Vagina (tissue), 2 donors: ENCODE data around the gene BRI3. TPM values are rescaled to one million over a fixed set of nuclear protein-coding genes. Genes with fewer than 3 reads are reported as not detected.

Experiments
- DNase-seq, 2 donors: peaks; one replicate each; pipeline ENCODE4 v3.0.0-alpha.2; 2017; ENCODE audit errors: extremely low spot score in 2 of 2
- H3K27ac ChIP-seq: fragments of 200-600 bp; sonication (generic); one replicate; pipeline ENCODE4 v1.5.1; 2019
- H3K27me3 ChIP-seq: fragments of 200-600 bp; sonication (generic); one replicate; pipeline ENCODE4 v1.5.1; 2019
- H3K36me3 ChIP-seq, 2 donors: fragments of 200-600 bp; sonication (generic); one replicate each; pipeline ENCODE4 v1.5.1; 2017 to 2019
- H3K4me1 ChIP-seq: fragments of 200-600 bp; sonication (generic); one replicate; pipeline ENCODE4 v1.5.1; 2019
- H3K4me3 ChIP-seq, 2 donors: fragments of 200-600 bp; sonication (generic); 1 replicate in 1 of 2; 2 replicates in 1 of 2; pipeline ENCODE4 v1.5.1; 2016 to 2019
- H3K9me3 ChIP-seq: fragments of 200-600 bp; sonication (generic); one replicate; pipeline ENCODE4 v1.5.1; 2019
- CTCF ChIP-seq, 3 experiments: fragments of 450-650 bp in 2 of 3; fragments of 200-600 bp in 1 of 3; sonication (generic) in 1 of 3; IDR thresholded peaks; one replicate each; pipeline ENCODE4 v1.5.1; 2017 to 2019; ENCODE audit warnings: antibody characterized with exemption in 3 of 3, mild to moderate bottlenecking in 2 of 3, moderate library complexity in 2 of 3
- POLR2A ChIP-seq, 2 donors: fragments of 450-650 bp; IDR thresholded peaks; one replicate each; pipeline ENCODE4 v1.6.1; 2017; ENCODE audit warnings: antibody characterized with exemption in 2 of 2, mild to moderate bottlenecking in 2 of 2, moderate library complexity in 2 of 2
- POLR2AphosphoS5 ChIP-seq, 2 donors: sonication (generic); formaldehyde crosslinking; IDR thresholded peaks; one replicate each; pipeline ENCODE4 v1.9.0; 2017; ENCODE audit warnings: antibody characterized with exemption in 2 of 2, mild to moderate bottlenecking in 2 of 2, low read depth in 1 of 2; ENCODE audit not compliant: insufficient read depth in 1 of 2
- intact Hi-C: fragments of 100-400 bp; cut with DNase I; formaldehyde crosslinking; loops from one replicate; pipeline ENCODE4 v1.15.1; 2023
- total RNA-seq: library from RNA; depleted of rRNA; stranded (reverse); fragments of >200 nt; gene quantifications from one replicate; pipeline ENCODE4 v1.2.3, GENCODE V29; 2016

The BRI3 gene
- total RNA-seq, 1 donor from 2014 or later, result 68.5 TPM

GRCh38 chr7:98317366-98318040 is 36.0 kb downstream of the BRI3 start:
- Histone ChIP-seq H3K36me3 (no peaks in the 10 kb centered on the region), H3K9me3 (no peaks in the 10 kb centered on the region), H3K4me1 (no peaks in the 10 kb centered on the region), H3K27ac (no peak overlapping the region), H3K27me3 (no peaks in the 10 kb centered on the region), H3K4me3 (no peak overlapping the region)
- no peak for DNase-seq
- TF ChIP-seq POLR2AphosphoS5 (IDR thresholded peaks at IDR 0.05; ENCODE audit: insufficient read depth in 1 of 2, low read depth in 1 of 2), result no peak
- intact Hi-C loops, result no loop called here

GRCh38 chr7:98319176-98319575 is 37.7 kb downstream of the BRI3 start:
- intact Hi-C loops, result no loop called here
- TF ChIP-seq POLR2A (IDR thresholded peaks at IDR 0.05) (no peak), CTCF (IDR thresholded peaks at IDR 0.05) (no peak), POLR2AphosphoS5 (IDR thresholded peaks at IDR 0.05; ENCODE audit: insufficient read depth in 1 of 2, low read depth in 1 of 2) (no peak)
- Histone ChIP-seq H3K4me3 (no peak overlapping the region), H3K27ac (no peak overlapping the region), H3K27me3 (no peaks in the 10 kb centered on the region), H3K9me3 (no peaks in the 10 kb centered on the region), H3K36me3 (no peaks in the 10 kb centered on the region), H3K4me1 (no peaks in the 10 kb centered on the region)
- DNase-seq, result no peak

GRCh38 chr7:98321301-98321700 is 39.8 kb downstream of the BRI3 start:
- Histone ChIP-seq H3K27ac (no peak overlapping the region), H3K9me3 (no peaks in the 10 kb centered on the region), H3K27me3 (no peaks in the 10 kb centered on the region), H3K4me1 (no peaks in the 10 kb centered on the region), H3K4me3 (no peak overlapping the region), H3K36me3 (no peaks in the 10 kb centered on the region)
- TF ChIP-seq POLR2AphosphoS5 (IDR thresholded peaks at IDR 0.05; ENCODE audit: insufficient read depth in 1 of 2, low read depth in 1 of 2), result no peak
- TF ChIP-seq CTCF (IDR thresholded peaks at IDR 0.05), result no peak
- no peak for TF ChIP-seq POLR2A (IDR thresholded peaks at IDR 0.05)
- intact Hi-C loops, result no loop called here
- DNase-seq, result no peak

GRCh38 chr7:98322331-98323270 is 41.1 kb downstream of the BRI3 start:
- Histone ChIP-seq H3K27ac (no peak overlapping the region), H3K36me3 (no peaks in the 10 kb centered on the region), H3K4me1 (no peaks in the 10 kb centered on the region), H3K9me3 (no peaks in the 10 kb centered on the region), H3K4me3 (no peak overlapping the region), H3K27me3 (no peaks in the 10 kb centered on the region)
- TF ChIP-seq CTCF (IDR thresholded peaks at IDR 0.05), result no peak
- TF ChIP-seq POLR2AphosphoS5 (IDR thresholded peaks at IDR 0.05; ENCODE audit: insufficient read depth in 1 of 2, low read depth in 1 of 2), result no peak
- TF ChIP-seq POLR2A (IDR thresholded peaks at IDR 0.05), result no peak
- DNase-seq, result no peak
- intact Hi-C loops, result no loop called here

- Histone ChIP-seq H3K27me3 (no peaks in the 10 kb centered on the region), H3K4me1 (no peaks in the 10 kb centered on the region), H3K36me3 (no peaks in the 10 kb centered on the region), H3K9me3 (no peaks in the 10 kb centered on the region), H3K27ac (no peak overlapping the region), H3K4me3 (no peak overlapping the region)
- no peak for TF ChIP-seq POLR2A (IDR thresholded peaks at IDR 0.05)
- TF ChIP-seq CTCF (IDR thresholded peaks at IDR 0.05), result no peak
- no peak for TF ChIP-seq POLR2AphosphoS5 (IDR thresholded peaks at IDR 0.05; ENCODE audit: insufficient read depth in 1 of 2, low read depth in 1 of 2)
- intact Hi-C loops, result no loop called here
- no peak for DNase-seq
Observed at GRCh38 chr7:98323597-98324322, 42.3 kb downstream of the BRI3 start.
